ENCODE data around the gene JAKMIP2. TPM values are rescaled to one million over a fixed set of nuclear protein-coding genes. Genes with fewer than 3 reads are reported as not detected.

The JAKMIP2 gene
- total and polyA plus RNA-seq, 2 donors (not counting 3 experiments of a cell fraction or from before 2014, with no cell fraction given), result not detected

DNA sequence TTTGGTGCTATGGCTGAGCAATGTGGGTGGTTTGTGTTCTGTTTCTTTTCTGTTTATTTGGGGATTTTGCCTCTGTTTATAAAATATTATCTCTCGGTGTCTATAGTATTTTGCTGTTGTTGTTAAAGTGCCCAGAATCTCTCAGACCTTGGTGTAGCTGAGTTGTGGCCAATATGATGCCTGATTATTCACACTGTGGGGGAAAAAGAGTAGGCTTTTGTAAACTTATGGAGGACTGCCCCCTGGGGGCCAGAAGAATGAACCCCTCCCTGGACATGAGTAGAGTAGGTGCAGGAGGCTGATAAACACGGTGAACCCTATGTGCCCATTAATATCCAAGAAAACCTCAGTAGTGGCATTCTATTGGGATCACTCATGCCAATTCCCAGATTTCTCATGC, 223.7 kb downstream of the JAKMIP2 start:
- peak; percentile 89 for FAIRE-seq
- H2AFZ ChIP-seq (ENCODE audit: low read depth, low read length), result no peak overlapping the region
- ChIA-PET CTCF (interaction anchor here (0.6 to 4.4 kb wide), 41 partner anchors 11 to 370 kb away, joined by 3 to 136 read pairs (median 6); partner anchors contain the start of gene DPYSL3), POLR2A (interaction anchor here (1.5 kb wide), 1 partner anchor 105 kb away, joined by 3 read pairs; no protein-coding TSS in a partner anchor)
- no peak overlapping the region for H3K9ac ChIP-seq (replicated peaks; ENCODE audit: extremely low read depth, insufficient read depth, low read length)
- intact Hi-C loops (cut with micrococcal nuclease) (loop anchor here (1.0 to 5.0 kb wide), 10 partner anchors 19 to 335 kb away; partner anchors contain the start of gene DPYSL3), dilution Hi-C loops (cut with MboI; ENCODE audit: extremely low pct_ligation_motif_present, low sequenced_read_pairs) (no loop called here)
- no peaks in the 10 kb centered on the region for H3K9me1 ChIP-seq (replicated peaks; ENCODE audit: control insufficient read depth, extremely low read depth, insufficient read depth, low read length)
- H3K79me2 ChIP-seq (ENCODE audit: control insufficient read depth, insufficient read depth, low read length), result no peaks in the 10 kb centered on the region
- no peaks in the 10 kb centered on the region for H3K36me3 ChIP-seq (ENCODE audit: control insufficient read depth in 2 of 2, extremely low read depth in 1 of 2, insufficient read depth in 2 of 2, low read length in 2 of 2)
- peaks cover 3% of the 10 kb centered on the region for H3K4me1 ChIP-seq (ENCODE audit: control insufficient read depth, extremely low read depth, insufficient read depth, low read length)
- TF ChIP-seq, protein P1, sequence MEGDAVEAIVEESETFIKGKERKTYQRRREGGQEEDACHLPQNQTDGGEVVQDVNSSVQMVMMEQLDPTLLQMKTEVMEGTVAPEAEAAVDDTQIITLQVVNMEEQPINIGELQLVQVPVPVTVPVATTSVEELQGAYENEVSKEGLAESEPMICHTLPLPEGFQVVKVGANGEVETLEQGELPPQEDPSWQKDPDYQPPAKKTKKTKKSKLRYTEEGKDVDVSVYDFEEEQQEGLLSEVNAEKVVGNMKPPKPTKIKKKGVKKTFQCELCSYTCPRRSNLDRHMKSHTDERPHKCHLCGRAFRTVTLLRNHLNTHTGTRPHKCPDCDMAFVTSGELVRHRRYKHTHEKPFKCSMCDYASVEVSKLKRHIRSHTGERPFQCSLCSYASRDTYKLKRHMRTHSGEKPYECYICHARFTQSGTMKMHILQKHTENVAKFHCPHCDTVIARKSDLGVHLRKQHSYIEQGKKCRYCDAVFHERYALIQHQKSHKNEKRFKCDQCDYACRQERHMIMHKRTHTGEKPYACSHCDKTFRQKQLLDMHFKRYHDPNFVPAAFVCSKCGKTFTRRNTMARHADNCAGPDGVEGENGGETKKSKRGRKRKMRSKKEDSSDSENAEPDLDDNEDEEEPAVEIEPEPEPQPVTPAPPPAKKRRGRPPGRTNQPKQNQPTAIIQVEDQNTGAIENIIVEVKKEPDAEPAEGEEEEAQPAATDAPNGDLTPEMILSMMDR (IDR thresholded peaks at IDR 0.05; ENCODE audit: extremely low read depth in 1 of 2, insufficient read depth in 1 of 2, low read depth in 1 of 2, low read length in 2 of 2), result peak; percentile 74 to 85
- TF ChIP-seq POLR2A (IDR thresholded peaks at IDR 0.05; ENCODE audit: low read depth, low read length), result no peak
- H3K4me2 ChIP-seq (ENCODE audit: insufficient read depth, low read length), result no peak overlapping the region
- no peaks in the 10 kb centered on the region for H3K9me3 ChIP-seq (replicated peaks; ENCODE audit: control insufficient read depth, insufficient read depth, low read length)
- no peak overlapping the region for H3K27ac ChIP-seq (ENCODE audit: insufficient read depth, low read depth, low read length)
- peaks cover 0 to 1% of the 10 kb centered on the region in 2 experiments for H3K27me3 ChIP-seq (ENCODE audit: control insufficient read depth in 2 of 2, insufficient read depth in 2 of 2, low read length in 2 of 2)
- no TSS peak for BruUV-seq (replicated peaks)
- DNase-seq (ENCODE audit: low read depth, low spot score), result peak; percentile 86
- H3K4me3 ChIP-seq (replicated peaks in 1 of 3; ENCODE audit: insufficient read depth in 1 of 3, low read depth in 1 of 3, low read length in 3 of 3), result no peak overlapping the region
- no peaks in the 10 kb centered on the region for H4K20me1 ChIP-seq (replicated peaks; ENCODE audit: control insufficient read depth, extremely low read depth, insufficient read depth, low read length)

- BruUV-seq (replicated peaks), result no TSS peak
- ChIA-PET CTCF (interaction anchor here (0.6 to 4.4 kb wide), 41 partner anchors 11 to 369 kb away, joined by 3 to 136 read pairs (median 6); partner anchors contain the start of gene DPYSL3), POLR2A (interaction anchor here (1.5 kb wide), 1 partner anchor 104 kb away, joined by 3 read pairs; no protein-coding TSS in a partner anchor)
- no peak overlapping the region for H3K27ac ChIP-seq (ENCODE audit: insufficient read depth, low read depth, low read length)
- no peak overlapping the region for H3K4me3 ChIP-seq (replicated peaks in 1 of 3; ENCODE audit: insufficient read depth in 1 of 3, low read depth in 1 of 3, low read length in 3 of 3)
- H3K4me2 ChIP-seq (ENCODE audit: insufficient read depth, low read length), result no peak overlapping the region
- H4K20me1 ChIP-seq (replicated peaks; ENCODE audit: control insufficient read depth, extremely low read depth, insufficient read depth, low read length), result no peaks in the 10 kb centered on the region
- FAIRE-seq, result peak; percentile 71
- no peak for TF ChIP-seq GATA2 (IDR thresholded peaks at IDR 0.05; ENCODE audit: insufficient read depth, insufficient read length, low read depth, low read length)
- no peak for TF ChIP-seq FOS (IDR thresholded peaks at IDR 0.05; ENCODE audit: borderline replicate concordance, insufficient read depth, low read length)
- TF ChIP-seq, protein P2, sequence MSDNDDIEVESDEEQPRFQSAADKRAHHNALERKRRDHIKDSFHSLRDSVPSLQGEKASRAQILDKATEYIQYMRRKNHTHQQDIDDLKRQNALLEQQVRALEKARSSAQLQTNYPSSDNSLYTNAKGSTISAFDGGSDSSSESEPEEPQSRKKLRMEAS (IDR thresholded peaks at IDR 0.05; ENCODE audit: insufficient read depth, insufficient read length), result no peak
- TF ChIP-seq, protein P1 (IDR thresholded peaks at IDR 0.05; ENCODE audit: extremely low read depth in 1 of 2, insufficient read depth in 1 of 2, low read depth in 1 of 2, low read length in 2 of 2), result no peak
- no peak for TF ChIP-seq EZH2 (IDR thresholded peaks at IDR 0.05; ENCODE audit: borderline replicate concordance, low read depth, low read length, severe bottlenecking)
- TF ChIP-seq JUN (IDR thresholded peaks at IDR 0.05; ENCODE audit: borderline replicate concordance, insufficient read depth, insufficient read length, low read depth), result no peak
- no peak for TF ChIP-seq POLR2AphosphoS5 (IDR thresholded peaks at IDR 0.05; ENCODE audit: insufficient read depth, low read depth, low read length)
- no peak for TF ChIP-seq MYC (IDR thresholded peaks at IDR 0.05; ENCODE audit: low read depth, low read length)
- TF ChIP-seq POLR2A (IDR thresholded peaks at IDR 0.05; ENCODE audit: low read depth, low read length), result no peak
- peaks cover 3% of the 10 kb centered on the region for H3K4me1 ChIP-seq (ENCODE audit: control insufficient read depth, extremely low read depth, insufficient read depth, low read length)
- intact Hi-C loops (cut with micrococcal nuclease) (loop anchor here (5.0 kb wide), 1 partner anchor 246 kb away; no protein-coding TSS in a partner anchor), dilution Hi-C loops (cut with MboI; ENCODE audit: extremely low pct_ligation_motif_present, low sequenced_read_pairs) (no loop called here)
- no peak for DNase-seq (ENCODE audit: low read depth, low spot score)
- H3K9me1 ChIP-seq (replicated peaks; ENCODE audit: control insufficient read depth, extremely low read depth, insufficient read depth, low read length), result no peaks in the 10 kb centered on the region
- H3K27me3 ChIP-seq (ENCODE audit: control insufficient read depth in 2 of 2, insufficient read depth in 2 of 2, low read length in 2 of 2), result peaks cover 0 to 1% of the 10 kb centered on the region in 2 experiments
- no peaks in the 10 kb centered on the region for H3K36me3 ChIP-seq (ENCODE audit: control insufficient read depth in 2 of 2, extremely low read depth in 1 of 2, insufficient read depth in 2 of 2, low read length in 2 of 2)
- no peak overlapping the region for H2AFZ ChIP-seq (ENCODE audit: low read depth, low read length)
- no peaks in the 10 kb centered on the region for H3K79me2 ChIP-seq (ENCODE audit: control insufficient read depth, insufficient read depth, low read length)
- no peak overlapping the region for H3K9ac ChIP-seq (replicated peaks; ENCODE audit: extremely low read depth, insufficient read depth, low read length)
- H3K9me3 ChIP-seq (replicated peaks; ENCODE audit: control insufficient read depth, insufficient read depth, low read length), result no peaks in the 10 kb centered on the region
These were observed 224.4 kb downstream of the JAKMIP2 start for GRCh38 chr5:147557876-147558745.
